Thyroid gland (tissue), 4 donors: ENCODE measurements around the gene PAM.
"Not testable (repeated sequence)": the region's sequence is repeated elsewhere in the genome, so short reads cannot be mapped to it uniquely, and the experiment has no call there.

Experiments used
- CTCF ChIP-seq, 6 experiments: fragments of 200-600 bp in 3 of 6; fragments of 450-650 bp in 3 of 6; sonication (generic) in 3 of 6; IDR thresholded peaks; one replicate each; pipeline ENCODE4 v1.5.1; 2016 to 2019; ENCODE audit warnings: antibody characterized with exemption in 6 of 6, mild to moderate bottlenecking in 2 of 6, inconsistent platforms in 1 of 6, moderate library complexity in 1 of 6
- POLR2A ChIP-seq, 2 donors: fragments of 450-650 bp; IDR thresholded peaks; one replicate each; pipeline ENCODE4 v1.6.1; 2017; ENCODE audit warnings: antibody characterized with exemption in 2 of 2, mild to moderate bottlenecking in 2 of 2, moderate library complexity in 1 of 2

DNA sequence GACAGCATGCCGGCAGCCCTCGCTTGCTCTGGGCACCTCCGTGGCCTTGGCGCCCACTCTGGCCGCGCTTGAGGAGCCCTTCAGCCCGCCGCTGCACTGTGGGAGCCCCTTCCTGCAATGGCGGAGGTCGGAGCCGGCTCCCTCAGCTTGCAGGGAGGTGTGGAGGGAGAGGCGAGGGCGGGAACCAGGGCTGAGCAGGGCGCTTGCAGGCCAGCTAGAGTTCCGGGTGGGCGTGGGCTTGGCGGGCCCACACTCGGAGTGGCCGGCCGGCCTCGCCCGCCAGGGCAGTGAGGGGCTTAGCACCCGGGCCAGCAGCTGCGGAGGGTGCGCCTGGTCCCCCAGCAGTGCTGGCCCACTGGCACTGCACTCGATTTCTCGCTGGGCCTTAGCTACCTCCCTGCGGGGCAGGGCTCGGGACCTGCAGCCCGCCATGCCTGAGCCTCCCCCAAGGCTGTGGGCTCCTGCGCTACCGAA, 3.2 kb upstream of the PAM start:
- not testable (repeated sequence) for TF ChIP-seq CTCF, POLR2A (IDR thresholded peaks at IDR 0.05)
